Measurements from ENCODE around the gene PDE8B.

DNA sequence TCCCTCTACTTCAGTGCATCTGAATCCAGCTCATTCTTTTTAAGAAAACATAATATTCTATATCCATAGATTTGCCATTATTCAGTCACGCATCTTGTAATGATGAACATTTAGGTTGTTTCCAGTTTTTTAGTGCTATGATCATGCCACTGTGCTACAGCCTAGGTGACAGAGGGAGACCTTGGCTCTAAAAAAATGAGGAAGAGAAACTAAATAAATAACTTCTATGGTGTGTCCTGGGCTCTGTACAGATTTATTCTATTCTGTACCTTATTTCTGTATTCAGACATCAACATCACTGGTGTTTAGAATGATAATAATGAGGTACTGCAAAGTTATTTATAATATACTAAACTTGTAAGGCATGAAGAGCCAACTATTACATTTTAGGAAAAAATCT is 45.9 kb downstream of the PDE8B start:
- TF ChIP-seq CTCF (IDR thresholded peaks at IDR 0.05), result no peak
- no peak for TF ChIP-seq POLR2AphosphoS5 (IDR thresholded peaks at IDR 0.05; ENCODE audit: low read depth, low read length)
- TF ChIP-seq FOSL2 (IDR thresholded peaks at IDR 0.05; ENCODE audit: borderline replicate concordance, low read depth), result no peak
- TF ChIP-seq REST (IDR thresholded peaks at IDR 0.05; ENCODE audit: low read depth, low read length), result no peak
- no peak for TF ChIP-seq RCOR1 (IDR thresholded peaks at IDR 0.05; ENCODE audit: low read length)
- TF ChIP-seq EP300 (IDR thresholded peaks at IDR 0.05; ENCODE audit: borderline replicate concordance in 1 of 2, low read depth in 1 of 2, low read length in 1 of 2), result no peak
- TF ChIP-seq TAF1 (IDR thresholded peaks at IDR 0.05; ENCODE audit: borderline replicate concordance, low read depth, low read length), result no peak
- TF ChIP-seq USF1 (IDR thresholded peaks at IDR 0.05; ENCODE audit: borderline replicate concordance, low read depth), result no peak
- TF ChIP-seq MAX (IDR thresholded peaks at IDR 0.05; ENCODE audit: low read depth), result no peak

All from SK-N-SH (cell line).